Measurements from ENCODE around the gene CAMSAP1.

DNA sequence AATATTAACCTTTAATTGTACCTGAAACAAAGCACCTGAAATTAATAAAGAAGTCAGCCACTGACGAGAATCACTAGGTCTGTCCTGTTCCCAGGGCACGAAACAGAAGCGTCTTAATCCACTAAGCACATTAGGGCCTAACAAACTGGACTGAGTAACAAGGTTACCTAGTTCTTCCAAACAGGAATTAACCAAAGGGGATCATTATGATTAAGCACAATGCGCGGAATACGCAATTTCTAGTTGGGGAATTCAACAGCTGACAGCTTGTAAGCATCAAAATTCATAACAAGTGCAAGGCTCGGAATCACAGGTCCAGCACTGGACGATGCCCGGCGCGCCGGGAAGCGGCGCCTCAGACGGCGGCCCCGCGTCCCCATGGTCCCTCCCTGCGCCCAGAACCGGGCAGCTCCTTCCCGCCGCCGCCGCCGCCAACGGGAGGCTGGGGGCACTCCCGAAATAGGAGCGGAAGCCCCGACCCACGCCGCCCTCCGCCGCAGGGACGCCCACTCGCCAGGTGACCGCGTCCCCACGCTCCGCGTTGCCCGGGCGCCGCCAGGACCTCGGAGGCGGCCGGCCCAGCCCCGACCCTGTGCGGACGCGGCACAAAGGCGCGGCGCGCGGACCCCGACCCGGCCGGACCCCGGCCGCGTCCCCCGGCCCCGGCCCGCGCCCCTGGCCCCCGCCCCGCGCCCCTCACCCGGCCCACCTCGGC is 898 bp downstream of the CAMSAP1 start:
- TF ChIP-seq, protein P1, sequence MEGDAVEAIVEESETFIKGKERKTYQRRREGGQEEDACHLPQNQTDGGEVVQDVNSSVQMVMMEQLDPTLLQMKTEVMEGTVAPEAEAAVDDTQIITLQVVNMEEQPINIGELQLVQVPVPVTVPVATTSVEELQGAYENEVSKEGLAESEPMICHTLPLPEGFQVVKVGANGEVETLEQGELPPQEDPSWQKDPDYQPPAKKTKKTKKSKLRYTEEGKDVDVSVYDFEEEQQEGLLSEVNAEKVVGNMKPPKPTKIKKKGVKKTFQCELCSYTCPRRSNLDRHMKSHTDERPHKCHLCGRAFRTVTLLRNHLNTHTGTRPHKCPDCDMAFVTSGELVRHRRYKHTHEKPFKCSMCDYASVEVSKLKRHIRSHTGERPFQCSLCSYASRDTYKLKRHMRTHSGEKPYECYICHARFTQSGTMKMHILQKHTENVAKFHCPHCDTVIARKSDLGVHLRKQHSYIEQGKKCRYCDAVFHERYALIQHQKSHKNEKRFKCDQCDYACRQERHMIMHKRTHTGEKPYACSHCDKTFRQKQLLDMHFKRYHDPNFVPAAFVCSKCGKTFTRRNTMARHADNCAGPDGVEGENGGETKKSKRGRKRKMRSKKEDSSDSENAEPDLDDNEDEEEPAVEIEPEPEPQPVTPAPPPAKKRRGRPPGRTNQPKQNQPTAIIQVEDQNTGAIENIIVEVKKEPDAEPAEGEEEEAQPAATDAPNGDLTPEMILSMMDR (conservative IDR thresholded peaks at IDR 0.05): no peak
- peak; percentile 63; the same call in 1 of the 2 replicates for TF ChIP-seq ZFX (IDR thresholded peaks at IDR 0.05)

All from C4-2B (cell line).